ENCODE data around the gene RPS6KB2.
"Not testable (repeated sequence)": the region's sequence is repeated elsewhere in the genome, so short reads cannot be mapped to it uniquely, and the experiment has no call there.

Gene RPS6KB2

GRCh38 chr11:67397986-67398660, 30.2 kb upstream of the RPS6KB2 start:
- no peak for DNase-seq

DNA sequence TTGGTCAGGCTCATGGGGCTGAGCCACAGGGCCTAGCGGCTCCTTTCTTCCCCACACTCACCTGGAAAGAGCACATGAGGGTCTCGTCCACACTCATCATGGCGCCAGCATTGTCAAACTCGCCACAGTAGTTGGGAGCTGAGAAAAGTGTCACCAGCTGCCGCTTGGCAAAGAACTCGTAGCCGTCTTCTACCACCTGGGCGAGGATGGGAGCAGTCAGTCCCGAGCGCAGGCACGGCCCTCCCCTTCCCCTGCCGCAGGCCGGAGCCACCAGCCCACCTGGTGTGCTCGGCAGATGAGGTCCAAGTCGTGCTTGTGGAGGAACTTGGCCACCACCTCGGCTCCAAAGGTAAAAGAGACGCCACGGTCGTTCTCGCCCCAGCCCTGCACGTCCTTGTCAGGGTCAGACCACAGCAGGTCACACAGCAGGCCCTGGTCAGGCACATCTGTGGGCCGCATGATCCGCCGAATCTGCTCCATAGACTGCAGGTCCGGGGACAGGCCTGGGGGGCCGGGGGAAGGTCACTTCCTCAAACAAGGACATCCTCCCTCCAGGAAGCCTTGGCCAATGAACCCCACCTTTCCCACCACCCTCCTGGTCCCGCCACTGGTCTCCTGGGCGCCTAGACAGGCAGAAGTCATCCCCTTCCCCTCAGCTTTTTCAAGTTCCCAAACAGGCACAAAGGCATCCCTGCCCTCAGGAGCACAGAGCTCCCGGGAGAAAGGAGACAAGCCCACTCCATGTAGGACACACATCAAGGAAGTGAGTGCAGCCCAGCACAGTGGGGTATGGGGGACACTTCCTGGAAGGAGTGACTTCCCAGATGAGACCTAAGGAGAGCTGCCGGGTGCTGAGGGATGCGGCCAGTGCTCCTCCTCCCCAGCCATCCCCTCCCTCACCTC, 29.4 kb upstream of the RPS6KB2 start:
- no peak for DNase-seq

DNA sequence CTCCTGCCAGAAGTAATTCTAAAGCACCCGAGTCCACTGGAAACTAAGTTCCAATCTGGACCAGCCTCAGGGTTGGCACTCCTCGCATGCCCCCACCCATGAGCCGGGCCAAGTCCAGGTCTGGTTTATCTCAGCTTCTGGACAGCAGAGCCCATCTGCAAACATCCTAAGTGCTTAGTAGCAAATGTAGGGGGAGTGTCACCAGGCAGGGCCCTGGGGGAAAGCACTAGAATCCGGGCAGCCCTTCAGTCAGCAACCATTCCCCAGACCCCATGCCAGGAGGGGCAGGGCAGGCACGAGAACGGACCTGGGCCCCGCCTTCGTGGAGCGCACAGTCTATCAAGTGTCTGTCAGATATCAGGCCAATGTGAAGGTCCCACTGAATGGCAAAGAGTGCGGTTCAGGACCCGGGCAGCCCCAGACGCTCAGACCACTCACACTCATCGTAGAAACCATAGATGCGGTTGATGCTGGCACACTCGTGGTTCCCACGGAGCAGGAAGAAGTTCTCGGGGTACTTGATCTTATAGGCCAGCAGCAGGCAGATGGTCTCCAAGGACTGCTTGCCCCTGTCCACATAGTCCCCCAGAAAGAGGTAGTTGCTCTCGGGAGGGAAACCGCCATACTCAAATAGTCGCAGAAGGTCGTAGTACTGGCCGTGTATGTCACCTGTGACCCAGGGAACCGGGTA, 27.9 kb upstream of the RPS6KB2 start:
- DNase-seq, result no peak

- DNase-seq, result no peak
Measured at GRCh38 chr11:67400942-67401494, 27.3 kb upstream of the RPS6KB2 start.

DNA sequence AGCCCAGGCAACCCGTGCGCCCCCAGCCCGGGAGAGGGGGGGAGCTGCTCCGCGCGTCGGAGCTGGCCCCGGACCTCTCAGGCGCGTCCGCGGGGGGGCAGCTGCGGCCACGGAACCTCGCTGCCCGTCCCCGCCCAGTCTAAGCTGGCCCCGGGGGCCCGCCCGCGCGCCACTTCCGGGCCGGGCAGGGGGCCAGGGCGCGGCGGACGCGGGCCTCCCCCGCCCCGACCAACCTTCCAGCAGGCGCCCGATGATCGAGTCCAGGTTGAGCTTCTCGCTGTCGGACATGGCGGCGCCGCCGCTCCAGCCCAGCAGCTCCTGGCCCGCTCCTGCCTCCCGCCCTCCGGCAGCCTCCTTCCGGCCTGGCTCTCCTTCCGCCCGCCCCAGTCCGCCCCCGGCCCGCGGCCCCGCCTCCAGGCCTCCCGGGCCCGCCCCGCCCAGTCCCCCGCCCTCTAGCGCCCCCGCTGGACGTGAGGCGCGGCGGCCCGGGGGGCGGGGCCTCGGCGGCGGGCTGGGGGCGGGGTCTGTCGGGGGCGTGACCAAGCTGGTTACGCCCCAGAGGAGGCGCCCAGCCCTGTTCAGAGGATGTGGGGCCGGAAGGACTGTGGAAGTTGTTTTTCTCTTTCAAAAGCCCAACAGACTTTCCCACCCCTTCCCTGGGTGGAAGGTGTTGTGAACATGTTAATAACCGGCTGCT, 26.7 kb upstream of the RPS6KB2 start, which contains the start of gene PPP1CA:
Gene PPP1CA (minus strand): TSS at position 364 of the 697 bp plus-strand sequence. CDS start 76 bp downstream, at position 288.
- DNase-seq, result peak; percentile 91

- DNase-seq, result not testable (repeated sequence)
Measured at GRCh38 chr11:67402192-67402839, 26.0 kb upstream of the RPS6KB2 start.

GRCh38 chr11:67403085-67403484, 25.2 kb upstream of the RPS6KB2 start:
- not testable (repeated sequence) for DNase-seq

DNA sequence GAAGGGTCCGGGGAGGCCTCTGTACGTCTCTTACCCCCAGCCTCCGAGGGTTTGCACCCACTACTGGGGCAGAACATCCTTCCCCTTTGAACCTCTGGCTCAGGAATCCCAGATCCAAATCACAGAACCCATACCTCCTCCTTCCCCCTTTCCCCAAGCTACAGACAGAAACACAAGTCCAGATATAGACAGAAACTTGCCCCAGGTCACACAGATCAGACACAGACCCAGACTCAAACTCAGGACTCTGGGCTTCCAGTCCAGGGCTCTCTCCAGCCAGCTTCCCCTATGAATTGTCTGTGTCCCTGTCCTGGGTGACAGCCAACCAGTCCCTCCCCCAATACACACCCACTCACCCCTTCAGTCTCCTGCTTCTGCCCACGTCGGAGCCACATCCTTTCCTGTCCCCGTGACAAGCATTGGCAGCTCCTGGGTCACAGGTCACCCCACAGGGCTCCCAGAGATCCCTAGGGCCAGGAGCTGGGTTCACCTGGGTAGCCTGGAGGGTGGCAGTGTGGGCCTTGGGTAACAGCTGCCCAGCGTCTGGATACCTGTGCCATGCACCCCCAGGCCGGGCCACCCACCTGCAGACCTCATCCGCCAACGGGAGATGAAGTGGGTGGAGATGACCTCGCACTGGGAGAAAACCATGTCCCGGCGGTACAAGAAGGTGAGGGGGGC, 23.6 kb upstream of the RPS6KB2 start:
- peak; percentile 60 for DNase-seq

DNA sequence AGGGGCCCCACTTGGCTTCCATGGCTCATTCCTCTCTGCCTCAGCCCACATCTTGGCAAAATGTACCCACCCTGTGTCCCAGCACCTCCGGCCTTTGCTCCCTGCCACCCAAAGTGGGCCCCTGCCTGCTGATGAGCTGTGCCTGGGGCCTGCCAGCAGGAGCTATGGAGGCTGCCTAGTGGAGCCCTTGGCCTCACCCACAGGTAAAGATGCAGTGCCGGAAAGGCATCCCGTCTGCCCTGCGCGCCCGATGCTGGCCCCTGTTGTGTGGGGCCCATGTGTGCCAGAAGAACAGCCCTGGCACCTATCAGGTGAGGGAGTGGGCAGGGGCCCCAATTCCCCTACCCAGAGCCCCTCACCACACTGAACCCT, 23.1 kb upstream of the RPS6KB2 start:
- DNase-seq, result no peak

DNA sequence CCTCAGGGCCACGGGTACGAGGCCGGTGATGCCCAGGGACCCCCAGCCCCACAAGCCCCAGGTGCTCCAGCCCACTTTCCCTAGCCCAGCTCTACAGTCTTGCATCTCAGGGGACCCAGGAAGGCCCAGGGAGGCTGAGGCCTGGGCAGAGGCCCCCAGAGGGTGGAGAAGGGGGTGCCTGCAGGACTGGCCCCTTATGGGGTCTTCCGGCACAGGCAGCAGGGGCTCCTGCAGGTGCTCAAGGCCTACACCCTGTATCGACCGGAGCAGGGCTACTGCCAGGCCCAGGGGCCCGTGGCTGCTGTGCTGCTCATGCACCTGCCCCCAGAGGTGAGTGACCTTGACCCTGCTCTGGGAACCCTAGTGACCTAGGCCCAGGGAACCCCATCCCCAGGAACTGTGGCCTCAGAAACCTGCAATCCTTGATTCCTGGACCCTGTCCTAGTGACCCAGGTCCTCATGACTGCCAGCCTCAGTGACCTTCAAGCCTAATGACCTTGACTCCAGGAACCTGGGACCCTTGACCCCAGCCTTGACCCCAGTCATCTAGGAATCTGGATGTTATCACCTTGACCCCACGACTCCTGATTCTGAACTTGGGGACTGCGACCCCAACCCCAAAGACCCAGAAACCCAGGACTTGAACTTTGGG, 22.5 kb upstream of the RPS6KB2 start:
- DNase-seq, result no peak

DNA sequence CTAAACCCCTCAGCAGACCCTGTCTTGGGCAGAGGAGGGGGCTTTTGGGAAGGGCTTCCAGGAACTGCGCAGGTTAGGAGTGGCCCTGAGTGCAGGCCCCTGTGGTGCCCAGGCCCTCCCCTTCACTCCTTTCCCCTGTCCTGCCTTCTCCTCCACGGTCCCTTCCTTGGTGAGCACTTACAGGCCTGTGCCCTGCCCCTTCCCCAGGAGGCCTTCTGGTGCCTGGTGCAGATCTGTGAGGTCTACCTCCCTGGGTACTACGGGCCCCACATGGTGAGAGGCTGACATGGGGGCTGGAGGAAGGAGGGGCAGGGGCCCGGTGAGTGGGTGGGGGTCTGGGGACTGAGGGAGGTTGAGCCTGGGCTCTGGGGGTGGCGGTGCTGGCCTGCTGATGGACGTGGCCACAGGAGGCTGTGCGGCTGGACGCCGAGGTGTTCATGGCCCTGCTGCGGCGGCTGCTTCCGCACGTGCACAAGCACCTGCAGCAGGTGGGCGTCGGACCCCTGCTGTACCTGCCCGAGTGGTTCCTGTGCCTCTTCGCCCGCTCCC, 21.8 kb upstream of the RPS6KB2 start:
- no peak for DNase-seq

GRCh38 chr11:67406969-67407687, 21.2 kb upstream of the RPS6KB2 start:
- DNase-seq, result no peak

GRCh38 chr11:67407688-67408163, 20.6 kb upstream of the RPS6KB2 start:
- no peak for DNase-seq

GRCh38 chr11:67408437-67409200, 19.7 kb upstream of the RPS6KB2 start:
- DNase-seq, result no peak

DNA sequence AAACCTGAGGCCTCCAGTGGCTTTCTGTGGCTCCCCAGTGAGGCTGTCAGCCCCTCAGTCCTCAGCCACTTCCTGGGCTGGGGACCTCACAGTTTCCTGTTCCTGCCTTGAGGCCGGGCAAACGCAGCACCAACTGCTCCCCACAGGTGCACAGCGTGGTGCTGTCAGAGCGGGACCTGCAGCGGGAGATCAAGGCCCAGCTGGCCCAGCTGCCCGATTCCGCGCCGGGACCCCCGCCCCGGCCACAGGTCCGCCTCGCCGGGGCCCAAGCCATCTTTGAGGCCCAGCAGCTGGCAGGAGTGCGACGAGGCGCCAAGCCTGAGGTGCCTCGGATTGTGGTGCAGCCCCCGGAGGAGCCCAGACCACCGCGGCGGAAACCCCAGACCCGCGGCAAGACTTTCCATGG, 19.0 kb upstream of the RPS6KB2 start:
- DNase-seq, result peak; percentile 83

DNA sequence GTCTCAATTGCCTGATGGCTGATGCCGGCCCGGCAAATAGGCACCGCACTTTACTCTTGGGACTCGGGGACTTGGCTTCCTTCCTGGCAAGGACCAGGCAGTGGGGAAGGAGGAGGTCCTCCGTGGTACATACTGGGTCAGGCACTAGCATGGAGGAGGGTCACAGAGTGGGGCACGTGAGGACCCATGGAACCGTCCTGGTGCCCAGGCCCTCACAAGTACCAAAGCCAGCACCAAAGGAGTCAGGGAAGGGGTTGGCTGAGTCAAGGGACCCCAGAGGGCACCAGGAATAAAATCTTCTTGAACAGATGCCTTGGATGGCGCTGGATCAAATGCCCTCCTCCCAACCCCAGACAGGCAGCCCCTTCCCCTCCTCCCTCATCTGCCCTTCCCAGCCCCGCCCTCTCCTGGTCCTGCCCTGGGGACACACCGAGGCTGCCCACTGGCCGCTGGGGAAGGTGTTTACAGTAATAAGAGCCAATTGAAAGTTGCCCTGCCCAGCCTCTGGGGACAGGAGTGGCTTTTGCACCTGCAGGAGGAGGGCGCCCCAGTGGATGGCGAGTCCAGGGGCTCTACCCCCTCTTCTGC, 18.4 kb upstream of the RPS6KB2 start:
- no peak for DNase-seq

DNA sequence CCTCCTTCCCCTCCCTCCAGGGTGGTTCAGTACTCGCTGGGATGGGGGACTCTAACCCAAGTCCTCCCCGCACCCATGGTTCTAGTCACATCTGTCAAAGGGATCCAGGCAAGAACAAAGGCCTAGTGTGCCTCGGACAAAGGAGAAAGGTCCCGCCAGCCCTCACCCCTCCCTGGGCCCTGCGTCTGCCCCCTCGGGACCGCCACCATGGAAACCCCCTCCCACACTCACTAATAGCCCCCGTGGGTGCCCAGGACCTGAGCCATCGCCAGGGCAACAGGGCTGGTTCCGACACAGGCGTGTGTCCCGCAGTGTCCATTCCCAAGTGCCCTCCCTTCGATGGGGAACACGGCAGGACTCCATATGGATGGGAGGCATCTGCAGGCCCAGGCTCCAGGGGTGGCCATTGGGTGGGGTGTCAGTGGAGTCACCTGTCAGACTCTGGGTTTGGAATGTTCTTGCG, 17.9 kb upstream of the RPS6KB2 start:
- DNase-seq, result no peak
